ENCODE measurements around the gene LGALS9. TPM values are rescaled to one million over a fixed set of nuclear protein-coding genes. Genes with fewer than 3 reads are reported as not detected.
"Not testable (repeated sequence)": the region's sequence is repeated elsewhere in the genome, so short reads cannot be mapped to it uniquely, and the experiment has no call there.

LGALS9 gene
- total and polyA plus RNA-seq, 2 donors (not counting 1 experiment from before 2014, with no cell fraction given) = 65.9 to 197 TPM

GRCh38 chr17:27671591-27671910 is 40.6 kb downstream of the LGALS9 start:
- no peak overlapping the region for H3K27ac ChIP-seq (ENCODE audit: low read length in 2 of 2)
- no peaks in the 10 kb centered on the region for H3K79me2 ChIP-seq (ENCODE audit: control insufficient read depth, insufficient read depth, low read length)
- H3K9ac ChIP-seq (ENCODE audit: low read length) = no peak overlapping the region
- no peaks in the 10 kb centered on the region for H4K20me1 ChIP-seq (ENCODE audit: control insufficient read depth, insufficient read depth, low read length, poor library complexity, severe bottlenecking)
- ATAC-seq (ENCODE audit: low read depth) (no peak), DNase-seq (no peak)
- 86% methylated on average over 2 of the region's 2 CpGs for WGBS (ENCODE audit: insufficient coverage)
- H3K9me3 Mint-ChIP-seq (ENCODE audit: insufficient read depth) = no peaks in the 10 kb centered on the region
- ChIA-PET CTCF (no interaction called here), POLR2A (no interaction called here)
- peaks cover 6% of the 10 kb centered on the region for H3K27me3 Mint-ChIP-seq
- no peaks in the 10 kb centered on the region for H3K4me1 Mint-ChIP-seq
- H3K36me3 ChIP-seq (replicated peaks in 1 of 2; ENCODE audit: control extremely low read depth in 1 of 2, control insufficient read depth in 1 of 2, extremely low read depth in 1 of 2, insufficient read depth in 2 of 2, low read length in 1 of 2) = no peaks in the 10 kb centered on the region
- no peaks in the 10 kb centered on the region for H3K4me1 ChIP-seq (ENCODE audit: control insufficient read depth in 2 of 2, insufficient read depth in 2 of 2, low read length in 2 of 2)
- H3K4me2 ChIP-seq (replicated peaks; ENCODE audit: low read depth, low read length, poor library complexity, severe bottlenecking) = no peak overlapping the region
- no peaks in the 10 kb centered on the region for H3K27me3 ChIP-seq (replicated peaks in 1 of 4; ENCODE audit: control extremely low read depth in 1 of 4, control insufficient read depth in 3 of 4, insufficient read depth in 4 of 4, low read length in 3 of 4)
- H3K27ac Mint-ChIP-seq = no peak overlapping the region
- no peak overlapping the region for H3K4me3 ChIP-seq (ENCODE audit: control extremely low read depth in 1 of 5, extremely low read depth in 1 of 5, insufficient read depth in 1 of 5, low read depth in 2 of 5, low read length in 4 of 5)
- H2AFZ ChIP-seq (ENCODE audit: insufficient read depth, low read depth, low read length, poor library complexity, severe bottlenecking) = no peak overlapping the region
- H3K4me3 Mint-ChIP-seq = no peak overlapping the region
- TF ChIP-seq EZH2 (IDR thresholded peaks at IDR 0.05; ENCODE audit: borderline replicate concordance, insufficient read depth, low read depth, low read length, poor library complexity, severe bottlenecking) = no peak
- TF ChIP-seq, protein P1, sequence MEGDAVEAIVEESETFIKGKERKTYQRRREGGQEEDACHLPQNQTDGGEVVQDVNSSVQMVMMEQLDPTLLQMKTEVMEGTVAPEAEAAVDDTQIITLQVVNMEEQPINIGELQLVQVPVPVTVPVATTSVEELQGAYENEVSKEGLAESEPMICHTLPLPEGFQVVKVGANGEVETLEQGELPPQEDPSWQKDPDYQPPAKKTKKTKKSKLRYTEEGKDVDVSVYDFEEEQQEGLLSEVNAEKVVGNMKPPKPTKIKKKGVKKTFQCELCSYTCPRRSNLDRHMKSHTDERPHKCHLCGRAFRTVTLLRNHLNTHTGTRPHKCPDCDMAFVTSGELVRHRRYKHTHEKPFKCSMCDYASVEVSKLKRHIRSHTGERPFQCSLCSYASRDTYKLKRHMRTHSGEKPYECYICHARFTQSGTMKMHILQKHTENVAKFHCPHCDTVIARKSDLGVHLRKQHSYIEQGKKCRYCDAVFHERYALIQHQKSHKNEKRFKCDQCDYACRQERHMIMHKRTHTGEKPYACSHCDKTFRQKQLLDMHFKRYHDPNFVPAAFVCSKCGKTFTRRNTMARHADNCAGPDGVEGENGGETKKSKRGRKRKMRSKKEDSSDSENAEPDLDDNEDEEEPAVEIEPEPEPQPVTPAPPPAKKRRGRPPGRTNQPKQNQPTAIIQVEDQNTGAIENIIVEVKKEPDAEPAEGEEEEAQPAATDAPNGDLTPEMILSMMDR (IDR thresholded peaks at IDR 0.05) = no peak
- intact Hi-C loops (cut with micrococcal nuclease) = no loop called here
- H3K9me3 ChIP-seq (ENCODE audit: control extremely low read depth in 1 of 3, control insufficient read depth in 2 of 3, insufficient read depth in 1 of 3, low read length in 2 of 3) = no peaks in the 10 kb centered on the region

DNA sequence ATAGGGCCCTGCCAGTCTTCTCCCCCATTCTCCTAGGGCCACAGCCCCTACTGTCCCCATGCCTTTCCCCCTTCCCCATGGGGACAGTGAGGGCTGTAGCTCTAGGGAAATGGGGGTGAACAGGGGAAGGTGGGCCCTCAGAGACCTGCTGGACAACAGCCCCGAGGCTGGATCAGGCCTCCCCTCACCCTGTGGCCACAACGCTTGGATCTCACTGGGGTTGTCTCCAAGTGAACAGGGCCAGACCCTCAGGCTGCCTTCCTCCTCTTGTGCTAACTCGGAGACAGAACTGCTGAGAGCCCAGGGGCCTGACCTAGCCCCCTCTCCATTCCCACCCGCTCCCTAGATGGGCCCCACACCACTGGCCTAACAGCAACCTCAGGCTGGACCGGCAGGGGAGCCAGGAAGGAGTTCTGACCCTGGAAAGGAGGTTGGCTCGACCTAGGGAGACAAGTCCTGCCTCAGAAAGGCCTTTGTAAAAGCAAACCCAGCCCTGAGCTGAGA is 41.0 kb downstream of the LGALS9 start:
- CTCF ChIA-PET; H3K9ac ChIP-seq (ENCODE audit: low read length); DNase-seq; H3K27ac Mint-ChIP-seq; H3K79me2 ChIP-seq (ENCODE audit: control insufficient read depth, insufficient read depth, low read length); H3K27ac ChIP-seq (ENCODE audit: low read length in 2 of 2); H4K20me1 ChIP-seq (ENCODE audit: control insufficient read depth, insufficient read depth, low read length, poor library complexity, severe bottlenecking); intact Hi-C loops (cut with micrococcal nuclease); H3K4me3 ChIP-seq (ENCODE audit: control extremely low read depth in 1 of 5, extremely low read depth in 1 of 5, insufficient read depth in 1 of 5, low read depth in 2 of 5, low read length in 4 of 5); H3K9me3 ChIP-seq (ENCODE audit: control extremely low read depth in 1 of 3, control insufficient read depth in 2 of 3, insufficient read depth in 1 of 3, low read length in 2 of 3); POLR2A ChIA-PET; H3K36me3 ChIP-seq (replicated peaks in 1 of 2; ENCODE audit: control extremely low read depth in 1 of 2, control insufficient read depth in 1 of 2, extremely low read depth in 1 of 2, insufficient read depth in 2 of 2, low read length in 1 of 2); H3K4me1 ChIP-seq (ENCODE audit: control insufficient read depth in 2 of 2, insufficient read depth in 2 of 2, low read length in 2 of 2); H3K4me1 Mint-ChIP-seq; H3K4me3 Mint-ChIP-seq; ATAC-seq (ENCODE audit: low read depth); H2AFZ ChIP-seq (ENCODE audit: insufficient read depth, low read depth, low read length, poor library complexity, severe bottlenecking); H3K9me3 Mint-ChIP-seq (ENCODE audit: insufficient read depth); H3K4me2 ChIP-seq (replicated peaks; ENCODE audit: low read depth, low read length, poor library complexity, severe bottlenecking); H3K27me3 ChIP-seq (replicated peaks in 1 of 4; ENCODE audit: control extremely low read depth in 1 of 4, control insufficient read depth in 3 of 4, insufficient read depth in 4 of 4, low read length in 3 of 4); H3K27me3 Mint-ChIP-seq: not testable (repeated sequence)
- 77% methylated on average over 5 of the region's 6 CpGs for WGBS (ENCODE audit: insufficient coverage)
